ENCODE results near the gene IRAG1.

The IRAG1 gene

DNA sequence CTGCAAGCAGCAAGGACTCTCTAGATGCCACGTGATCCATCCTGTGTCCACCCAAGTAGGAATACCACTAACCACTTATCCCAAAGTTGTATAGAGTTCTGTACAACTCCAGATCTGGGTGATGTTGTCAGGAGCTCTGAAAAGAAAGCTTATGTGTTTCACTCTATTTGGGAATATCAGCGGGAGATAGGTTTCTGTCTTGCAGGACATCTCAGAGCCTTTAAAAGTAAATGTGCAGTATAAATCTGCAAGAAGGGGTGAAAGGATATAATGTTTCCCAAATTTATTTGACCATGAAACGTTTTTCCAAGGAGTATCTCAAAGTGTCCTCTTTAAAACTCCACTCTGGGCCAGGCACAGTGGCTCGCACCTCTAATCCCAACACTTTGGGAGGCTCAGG lies 13.9 kb downstream of the IRAG1 start:
- no peak for TF ChIP-seq CTCF (IDR thresholded peaks at IDR 0.05; ENCODE audit: extremely low read depth, insufficient read depth, missing control alignments)
- no peak for DNase-seq (ENCODE audit: low spot score)
- in situ Hi-C loops (cut with MboI; ENCODE audit: low pct_unique_long_range_greater_than_20kb, low sequenced_read_pairs, unreplicated experiment) = no loop called here

DNA sequence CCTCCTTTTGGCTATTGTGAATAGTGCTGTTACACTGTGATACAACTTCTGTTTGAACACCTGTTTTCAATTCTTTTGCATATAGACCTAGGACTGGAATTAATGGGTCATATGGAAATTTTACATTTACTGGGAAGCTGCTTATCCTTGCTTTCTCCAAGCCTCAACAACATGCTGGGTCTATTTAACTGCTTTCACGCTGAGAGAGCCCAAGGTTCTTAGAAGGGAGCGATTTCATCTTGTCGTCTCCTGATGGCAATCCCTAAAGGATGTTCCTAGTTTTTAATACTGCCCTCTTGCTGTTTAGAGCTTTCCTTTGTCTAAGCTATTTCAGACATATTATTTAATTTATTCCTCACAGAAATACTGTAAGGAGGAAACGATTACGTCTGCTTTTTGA lies 15.5 kb downstream of the IRAG1 start:
- no peak for DNase-seq (ENCODE audit: low spot score)
- TF ChIP-seq CTCF (IDR thresholded peaks at IDR 0.05; ENCODE audit: extremely low read depth, insufficient read depth, missing control alignments) = no peak
- in situ Hi-C loops (cut with MboI; ENCODE audit: low pct_unique_long_range_greater_than_20kb, low sequenced_read_pairs, unreplicated experiment) = no loop called here

DNA sequence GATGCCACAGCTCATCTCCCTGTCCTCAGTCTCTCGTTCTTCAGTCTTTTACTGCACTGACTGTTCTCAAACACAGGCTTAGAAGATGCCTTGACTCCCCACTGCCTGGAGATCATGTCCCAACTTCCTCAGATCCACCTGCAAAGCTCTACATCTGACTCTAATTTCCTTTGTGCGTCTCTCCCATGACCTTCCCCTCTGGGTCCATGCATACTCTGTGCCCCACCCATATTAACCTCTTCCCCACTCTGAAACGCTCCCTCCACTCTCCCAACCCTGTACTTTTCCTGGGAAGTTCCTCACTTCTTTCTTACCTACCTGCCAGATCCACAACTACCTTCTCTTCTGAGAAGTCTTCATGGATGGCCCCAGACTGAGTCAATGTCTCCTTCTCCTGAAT lies 16.6 kb downstream of the IRAG1 start:
- DNase-seq (ENCODE audit: low spot score) = no peak
- in situ Hi-C loops (cut with MboI; ENCODE audit: low pct_unique_long_range_greater_than_20kb, low sequenced_read_pairs, unreplicated experiment) = no loop called here
- no peak for TF ChIP-seq CTCF (IDR thresholded peaks at IDR 0.05; ENCODE audit: extremely low read depth, insufficient read depth, missing control alignments)

- in situ Hi-C loops (cut with MboI; ENCODE audit: low pct_unique_long_range_greater_than_20kb, low sequenced_read_pairs, unreplicated experiment) = no loop called here
- DNase-seq (ENCODE audit: low spot score) = no peak
- no peak for TF ChIP-seq CTCF (IDR thresholded peaks at IDR 0.05; ENCODE audit: extremely low read depth, insufficient read depth, missing control alignments)
These were observed 18.6 kb downstream of the IRAG1 start for GRCh38 chr11:10674911-10675440.

GRCh38 chr11:10674440-10674855 lies 19.1 kb downstream of the IRAG1 start:
- in situ Hi-C loops (cut with MboI; ENCODE audit: low pct_unique_long_range_greater_than_20kb, low sequenced_read_pairs, unreplicated experiment) = no loop called here
- TF ChIP-seq CTCF (IDR thresholded peaks at IDR 0.05; ENCODE audit: extremely low read depth, insufficient read depth, missing control alignments) = no peak
- DNase-seq (ENCODE audit: low spot score) = no peak

- TF ChIP-seq CTCF (IDR thresholded peaks at IDR 0.05; ENCODE audit: extremely low read depth, insufficient read depth, missing control alignments) = no peak
- no peak for DNase-seq (ENCODE audit: low spot score)
- in situ Hi-C loops (cut with MboI; ENCODE audit: low pct_unique_long_range_greater_than_20kb, low sequenced_read_pairs, unreplicated experiment) = no loop called here
These were observed 20.0 kb downstream of the IRAG1 start for GRCh38 chr11:10673501-10674062.

Data from GM13977 (cell line).